GM23248 (cell line): Measurements from ENCODE around the gene SLC6A9. TPM values are rescaled to one million over a fixed set of nuclear protein-coding genes. Genes with fewer than 3 reads are reported as not detected.

Experiments used
- DNase-seq: peaks from one replicate; pipeline ENCODE4 v3.0.0-alpha.2; 2015
- H2AFZ ChIP-seq: fragments of 200-600 bp; sonication (generic); 2 replicates; pipeline ENCODE4 v1.6.1; 2016; ENCODE audit warnings: antibody characterized with exemption
- H3F3A ChIP-seq: fragments of 200-600 bp; sonication (generic); 2 replicates; pipeline ENCODE4 v1.6.1; 2016; ENCODE audit warnings: mild to moderate bottlenecking, antibody characterized with exemption, mixed run types; ENCODE audit not compliant: insufficient read depth
- H3K27ac ChIP-seq: fragments of 200-600 bp; sonication (generic); 2 replicates; pipeline ENCODE4 v1.5.1; 2016; ENCODE audit warnings: mild to moderate bottlenecking
- H3K27me3 ChIP-seq: fragments of 200-600 bp; sonication (generic); replicated peaks from 2 replicates; pipeline ENCODE4 v1.6.1; 2016; ENCODE audit warnings: mild to moderate bottlenecking; ENCODE audit not compliant: insufficient read depth
- H3K36me3 ChIP-seq: fragments of 200-600 bp; sonication (generic); 2 replicates; pipeline ENCODE4 v1.6.1; 2016; ENCODE audit warnings: low read depth, mild to moderate bottlenecking
- H3K4me1 ChIP-seq: fragments of 200-600 bp; sonication (generic); 2 replicates; pipeline ENCODE4 v1.6.1; 2016; ENCODE audit warnings: mild to moderate bottlenecking; ENCODE audit not compliant: insufficient read depth
- H3K4me2 ChIP-seq: fragments of 200-600 bp; sonication (generic); one replicate; pipeline ENCODE4 v1.6.1; 2016; ENCODE audit warnings: mild to moderate bottlenecking; ENCODE audit not compliant: unreplicated experiment
- H3K4me3 ChIP-seq: fragments of 200-600 bp; sonication (generic); 2 replicates; pipeline ENCODE4 v1.5.1; 2016; ENCODE audit warnings: mild to moderate bottlenecking
- H3K79me2 ChIP-seq: fragments of 200-600 bp; sonication (generic); 2 replicates; pipeline ENCODE4 v1.6.1; 2016; ENCODE audit warnings: mild to moderate bottlenecking; ENCODE audit not compliant: insufficient read depth
- H3K9ac ChIP-seq: fragments of 200-600 bp; sonication (generic); 2 replicates; pipeline ENCODE4 v1.6.1; 2016; ENCODE audit warnings: mild to moderate bottlenecking
- H3K9me2 ChIP-seq: fragments of 200-600 bp; sonication (generic); 2 replicates; pipeline ENCODE4 v1.6.1; 2016; ENCODE audit warnings: mixed run types, mild to moderate bottlenecking, moderate library complexity; ENCODE audit not compliant: insufficient read depth
- H3K9me3 ChIP-seq: fragments of 200-600 bp; sonication (generic); one replicate; pipeline ENCODE4 v1.6.1; 2017; ENCODE audit warnings: low read depth
- H4K20me1 ChIP-seq: fragments of 200-600 bp; sonication (generic); 2 replicates; pipeline ENCODE4 v1.6.0; 2016; ENCODE audit not compliant: insufficient read depth
- EZH2 ChIP-seq: fragments of 200-600 bp; sonication (generic); IDR thresholded peaks from 2 replicates; pipeline ENCODE4 v1.6.1; 2018; ENCODE audit warnings: antibody characterized with exemption, mild to moderate bottlenecking; ENCODE audit not compliant: insufficient read depth, poor library complexity, severe bottlenecking
- EZH2phosphoT487 ChIP-seq: fragments of 200-600 bp; sonication (generic); IDR thresholded peaks from 2 replicates; pipeline ENCODE4 v1.6.1; 2018; ENCODE audit warnings: antibody characterized with exemption, moderate library complexity, mild to moderate bottlenecking, low read depth; ENCODE audit not compliant: insufficient read depth
- WGBS, 2 experiments: methylation state at CpG; one replicate each; pipeline ENCODE4 v1.1.6; 2015 to 2017; ENCODE audit warnings: low lambda C conversion rate in 2 of 2, low coverage in 1 of 2; ENCODE audit errors: missing lambda C conversion rate in 2 of 2; 5-methylcytosine and 5-hydroxymethylcytosine counted together
- in situ Hi-C: fragments of 300-500 bp; cut with MboI; formaldehyde crosslinking; loops from 2 replicates; pipeline ENCODE4 v1.15.0; 2020
- polyA plus RNA-seq: library from polyadenylated mRNA; unstranded; fragments of >200 nt; fragmentation: Nextera tagmentation; extraction: Ambion mirVana; gene quantifications from 2 replicates; pipeline ENCODE4 v1.2.1, GENCODE V29; 2016
- total RNA-seq: library from RNA; depleted of rRNA; stranded (reverse); fragments of >200 nt; shearing (Covaris generic); gene quantifications from 2 replicates; pipeline ENCODE4 v1.2.3, GENCODE V29; 2014

Gene SLC6A9
- total and polyA plus RNA-seq, 2 experiments from 2014 or later: 22.2 to 34.6 TPM

GRCh38 chr1:44016041-44016889 lies 15.0 kb downstream of the SLC6A9 start:
- in situ Hi-C loops: no loop called here
- no peak for DNase-seq

GRCh38 chr1:44015206-44015605 lies 16.1 kb downstream of the SLC6A9 start:
- Histone ChIP-seq H3K27me3 (no peaks in the 10 kb centered on the region), H3K4me1 (no peaks in the 10 kb centered on the region), H3F3A (no peaks in the 10 kb centered on the region), H2AFZ (no peak overlapping the region), H3K9me2 (no peaks in the 10 kb centered on the region), H3K9ac (no peak overlapping the region), H3K79me2 (no peaks in the 10 kb centered on the region), H3K27ac (no peak overlapping the region), H4K20me1 (no peaks in the 10 kb centered on the region), H3K9me3 (no peaks in the 10 kb centered on the region), H3K36me3 (no peaks in the 10 kb centered on the region), H3K4me2 (no peak overlapping the region), H3K4me3 (no peak overlapping the region)
- TF ChIP-seq EZH2 (no peak), EZH2phosphoT487 (no peak)
- in situ Hi-C loops: no loop called here
- WGBS, 2 experiments: 64 to 74% methylated on average over 3 of the region's 3 CpGs
- DNase-seq: no peak

More at GRCh38 chr1:44016041-44016889, 15.0 kb downstream of the SLC6A9 start:
- TF ChIP-seq EZH2: no peak
- no peak for TF ChIP-seq EZH2phosphoT487
- Histone ChIP-seq H3K9me2 (no peaks in the 10 kb centered on the region), H2AFZ (no peak overlapping the region), H3K79me2 (no peaks in the 10 kb centered on the region), H3K9me3 (no peaks in the 10 kb centered on the region), H3K27ac (no peak overlapping the region), H3K27me3 (no peaks in the 10 kb centered on the region), H3K4me3 (no peak overlapping the region), H3K9ac (no peak overlapping the region), H3K4me2 (no peak overlapping the region), H4K20me1 (no peaks in the 10 kb centered on the region), H3F3A (no peaks in the 10 kb centered on the region), H3K4me1 (no peaks in the 10 kb centered on the region), H3K36me3 (no peaks in the 10 kb centered on the region)
- WGBS, 2 experiments: 89 to 96% methylated on average over 9 to 19 of the region's 20 CpGs

- Histone ChIP-seq H2AFZ (no peak overlapping the region), H3K9me2 (no peaks in the 10 kb centered on the region), H3K79me2 (no peaks in the 10 kb centered on the region), H3K4me1 (no peaks in the 10 kb centered on the region), H3K4me3 (no peak overlapping the region), H3K27ac (no peak overlapping the region), H3F3A (no peaks in the 10 kb centered on the region), H4K20me1 (no peaks in the 10 kb centered on the region), H3K9me3 (no peaks in the 10 kb centered on the region), H3K4me2 (no peak overlapping the region), H3K36me3 (no peaks in the 10 kb centered on the region), H3K9ac (no peak overlapping the region), H3K27me3 (no peaks in the 10 kb centered on the region)
- in situ Hi-C loops: no loop called here
- TF ChIP-seq EZH2 (no peak), EZH2phosphoT487 (no peak)
- WGBS, 2 experiments: 78 to 84% methylated on average over 8 of the region's 8 CpGs
- DNase-seq: no peak
Observed at GRCh38 chr1:44014365-44015104, 16.7 kb downstream of the SLC6A9 start.

- no peak overlapping the region for H3K4me2 ChIP-seq
- DNase-seq: no peak
- in situ Hi-C loops: no loop called here
- H3K9ac ChIP-seq: no peak overlapping the region
- no peaks in the 10 kb centered on the region for H4K20me1 ChIP-seq
- H3K79me2 ChIP-seq: no peaks in the 10 kb centered on the region
- H3K27me3 ChIP-seq: no peaks in the 10 kb centered on the region
- no peaks in the 10 kb centered on the region for H3K9me2 ChIP-seq
- H3F3A ChIP-seq: no peaks in the 10 kb centered on the region
- TF ChIP-seq EZH2 (no peak), EZH2phosphoT487 (no peak)
- H3K4me1 ChIP-seq: no peaks in the 10 kb centered on the region
- no peak overlapping the region for H2AFZ ChIP-seq
- no peak overlapping the region for H3K4me3 ChIP-seq
- no peak overlapping the region for H3K27ac ChIP-seq
- H3K9me3 ChIP-seq: no peaks in the 10 kb centered on the region
- 82% methylated on average over 5 of the region's 5 CpGs for WGBS, 2 experiments
- no peaks in the 10 kb centered on the region for H3K36me3 ChIP-seq
Observed at GRCh38 chr1:44013949-44014348, 17.3 kb downstream of the SLC6A9 start.
